HG02884 (cell line): ENCODE results near the gene BCAS4.
A peak's percentile ranks its signal among the peaks of the same experiment; 100 is the strongest.
"Not testable (repeated sequence)": the region's sequence is repeated elsewhere in the genome, so short reads cannot be mapped to it uniquely, and the experiment has no call there.

Experiments used
- ATAC-seq: cut with Tn5 transposase; IDR thresholded peaks from one replicate; pipeline ENCODE4 v1.9.1; 2021; ENCODE audit warnings: mild to moderate bottlenecking, moderate library complexity; ENCODE audit not compliant: unreplicated experiment

Gene BCAS4

GRCh38 chr20:50794846-50795634 is at the start of gene BCAS4:
BCAS4 (plus strand) TSS chr20:50795061; CDS start chr20:50795084, 23 bp downstream.
- peak; percentile 58 for ATAC-seq

- no peak for ATAC-seq
Measured at GRCh38 chr20:50745634-50746137, 49.2 kb upstream of the BCAS4 start.

GRCh38 chr20:50746138-50746940 is 48.5 kb upstream of the BCAS4 start:
- no peak for ATAC-seq

- no peak for ATAC-seq
Measured at GRCh38 chr20:50747275-50747674, 47.6 kb upstream of the BCAS4 start.

- no peak for ATAC-seq
Measured at GRCh38 chr20:50750145-50750671, 44.7 kb upstream of the BCAS4 start.

GRCh38 chr20:50753152-50753551 is 41.7 kb upstream of the BCAS4 start:
- ATAC-seq, result no peak

GRCh38 chr20:50754420-50754819 is 40.4 kb upstream of the BCAS4 start:
- no peak for ATAC-seq

- no peak for ATAC-seq
Measured at GRCh38 chr20:50756447-50756846, 38.4 kb upstream of the BCAS4 start.

- ATAC-seq, result no peak
Measured at GRCh38 chr20:50758469-50758868, 36.4 kb upstream of the BCAS4 start.

GRCh38 chr20:50758992-50759391 is 35.9 kb upstream of the BCAS4 start:
- ATAC-seq, result no peak

GRCh38 chr20:50759678-50760077 is 35.2 kb upstream of the BCAS4 start:
- no peak for ATAC-seq

GRCh38 chr20:50762045-50762422 is 32.8 kb upstream of the BCAS4 start:
- no peak for ATAC-seq

GRCh38 chr20:50762435-50763220 is 32.2 kb upstream of the BCAS4 start:
- ATAC-seq, result no peak

GRCh38 chr20:50763550-50764458 is 31.1 kb upstream of the BCAS4 start:
- ATAC-seq, result not testable (repeated sequence)

GRCh38 chr20:50765251-50765650 is 29.6 kb upstream of the BCAS4 start:
- not testable (repeated sequence) for ATAC-seq

- ATAC-seq, result no peak
Measured at GRCh38 chr20:50765674-50766073, 29.2 kb upstream of the BCAS4 start.

- ATAC-seq, result not testable (repeated sequence)
Measured at GRCh38 chr20:50766955-50767809, 27.7 kb upstream of the BCAS4 start.

- ATAC-seq, result not testable (repeated sequence)
Measured at GRCh38 chr20:50768991-50769390, 25.9 kb upstream of the BCAS4 start.

- not testable (repeated sequence) for ATAC-seq
Measured at GRCh38 chr20:50769551-50770085, 25.2 kb upstream of the BCAS4 start.
